A549 (cell line): Measurements from ENCODE around the gene CUEDC2. TPM values are rescaled to one million over a fixed set of nuclear protein-coding genes. Genes with fewer than 3 reads are reported as not detected.

ENCODE experiments used
- polyA plus RNA-seq, 4 experiments: library from polyadenylated mRNA; depleted of rRNA in 3 of 4; stranded (reverse); fragments of >200 nt; fragmentation: RNase III in 1 of 4; extraction: RNeasy Plus Mini Kit Qiagen cat#74134 plus additional on column Dnase treatment in 1 of 4; gene quantifications; 2 replicates in 3 of 4; 3 replicates in 1 of 4; pipeline ENCODE4 v1.2.3, GENCODE V29; 2011 to 2017
- small RNA-seq, 6 experiments: library from RNA; depleted of rRNA; stranded (forward); fragments of <200 nt; gene quantifications; one replicate each; pipeline ENCODE3, GENCODE V24; 2012

CUEDC2 gene
- polyA plus RNA-seq, 2 of the 4 experiments (the other 2 are of a cell fraction): 43.7 to 67.4 TPM

Small RNA genes within 50 kb of the gene (small RNA-seq; reads per million reads assigned to genes)
- gene MIR146B: 1.4 to 113 (median 78.9) reads per million in 6 experiments

Other genes with a start within 250 kb of the CUEDC2 start
- 0.53 and 0.86 TPM in 2 replicates for gene ELOVL3, start 206.3 kb downstream of the CUEDC2 start, polyA plus RNA-seq (2011; rRNA removed)
- 0.22 to 0.41 TPM (median 0.30 TPM) in 3 replicates for gene ELOVL3, start 206.3 kb downstream of the CUEDC2 start, polyA plus RNA-seq (2017; fragmentation: RNase III; extraction: RNeasy Plus Mini Kit Qiagen cat#74134 plus additional on column Dnase treatment)
- gene PITX3, start 191.1 kb downstream of the CUEDC2 start, polyA plus RNA-seq (2011; rRNA removed): not detected in 2 replicates
- gene PITX3, start 191.1 kb downstream of the CUEDC2 start, polyA plus RNA-seq (2017; fragmentation: RNase III; extraction: RNeasy Plus Mini Kit Qiagen cat#74134 plus additional on column Dnase treatment): 0.09 TPM in 1 of 3 replicates, not detected in the others
- gene GBF1, start 187.0 kb downstream of the CUEDC2 start, polyA plus RNA-seq (2011; rRNA removed): 21.3 and 34.7 TPM in 2 replicates
- 20.4 to 22.2 TPM (median 22.1 TPM) in 3 replicates for gene GBF1, start 187.0 kb downstream of the CUEDC2 start, polyA plus RNA-seq (2017; fragmentation: RNase III; extraction: RNeasy Plus Mini Kit Qiagen cat#74134 plus additional on column Dnase treatment)
- gene NFKB2, start 36.9 kb downstream of the CUEDC2 start, polyA plus RNA-seq (2011; rRNA removed): 20.5 and 27.6 TPM in 2 replicates
- 35.7 to 63.6 TPM (median 36.6 TPM) in 3 replicates for gene NFKB2, start 36.9 kb downstream of the CUEDC2 start, polyA plus RNA-seq (2017; fragmentation: RNase III; extraction: RNeasy Plus Mini Kit Qiagen cat#74134 plus additional on column Dnase treatment)
- 0.14 and 0.19 TPM in 2 replicates for gene PSD, start 13.8 kb downstream of the CUEDC2 start, polyA plus RNA-seq (2011; rRNA removed)
- gene PSD, start 13.8 kb downstream of the CUEDC2 start, polyA plus RNA-seq (2017; fragmentation: RNase III; extraction: RNeasy Plus Mini Kit Qiagen cat#74134 plus additional on column Dnase treatment): 0.42 to 0.75 TPM (median 0.70 TPM) in 3 replicates
- 3.7 and 4.8 TPM in 2 replicates for gene FBXL15, start 11.7 kb downstream of the CUEDC2 start, polyA plus RNA-seq (2011; rRNA removed)
- gene FBXL15, start 11.7 kb downstream of the CUEDC2 start, polyA plus RNA-seq (2017; fragmentation: RNase III; extraction: RNeasy Plus Mini Kit Qiagen cat#74134 plus additional on column Dnase treatment): 8.7 to 10.4 TPM (median 9.4 TPM) in 3 replicates
- gene C10orf95, start 19.0 kb upstream of the CUEDC2 start, polyA plus RNA-seq (2011; rRNA removed): 0.09 and 0.12 TPM in 2 replicates
- 0.07 to 0.13 TPM (median 0.07 TPM) in 3 replicates for gene C10orf95, start 19.0 kb upstream of the CUEDC2 start, polyA plus RNA-seq (2017; fragmentation: RNase III; extraction: RNeasy Plus Mini Kit Qiagen cat#74134 plus additional on column Dnase treatment)
- 114 and 135 TPM in 2 replicates for gene ACTR1A, start 70.1 kb upstream of the CUEDC2 start, polyA plus RNA-seq (2011; rRNA removed)
- 81.3 to 86.1 TPM (median 85.8 TPM) in 3 replicates for gene ACTR1A, start 70.1 kb upstream of the CUEDC2 start, polyA plus RNA-seq (2017; fragmentation: RNase III; extraction: RNeasy Plus Mini Kit Qiagen cat#74134 plus additional on column Dnase treatment)
- gene SUFU, start 71.4 kb upstream of the CUEDC2 start, polyA plus RNA-seq (2011; rRNA removed): 3.7 and 4.5 TPM in 2 replicates
- 4.6 to 5.5 TPM (median 5.4 TPM) in 3 replicates for gene SUFU, start 71.4 kb upstream of the CUEDC2 start, polyA plus RNA-seq (2017; fragmentation: RNase III; extraction: RNeasy Plus Mini Kit Qiagen cat#74134 plus additional on column Dnase treatment)
- 26.6 and 32.5 TPM in 2 replicates for gene TRIM8, start 211.9 kb upstream of the CUEDC2 start, polyA plus RNA-seq (2011; rRNA removed)
- 21.1 to 22.8 TPM (median 21.2 TPM) in 3 replicates for gene TRIM8, start 211.9 kb upstream of the CUEDC2 start, polyA plus RNA-seq (2017; fragmentation: RNase III; extraction: RNeasy Plus Mini Kit Qiagen cat#74134 plus additional on column Dnase treatment)